ENCODE measurements around the gene ADGB. TPM values are rescaled to one million over a fixed set of nuclear protein-coding genes. Genes with fewer than 3 reads are reported as not detected.

Gene ADGB
- polyA plus RNA-seq, 1 donor (not counting 4 experiments of a cell fraction or from before 2014, with no cell fraction given), result not detected

DNA sequence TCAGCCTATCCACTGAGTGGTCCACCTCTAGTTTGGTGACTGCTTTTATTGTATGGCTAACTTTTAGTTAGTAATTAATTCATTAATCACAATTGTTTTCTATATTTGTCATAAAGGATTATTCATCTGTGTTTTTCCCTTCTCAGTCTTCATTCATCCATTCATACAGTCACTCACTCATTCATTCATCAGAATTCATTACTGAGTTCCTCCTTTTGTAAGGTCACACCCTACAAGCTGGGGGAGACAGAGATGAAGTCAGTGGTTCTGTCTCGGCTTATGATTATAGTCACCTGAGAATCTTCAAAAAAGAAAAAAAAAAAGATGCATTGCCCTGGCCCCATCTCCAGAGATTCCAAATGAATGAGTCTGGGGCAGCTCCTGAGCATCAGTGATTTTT is 257.1 kb downstream of the ADGB start:
- Histone ChIP-seq H3K27ac (ENCODE audit: control insufficient read depth, insufficient read depth, low read length) (no peak overlapping the region), H3K9ac (ENCODE audit: control insufficient read depth, extremely low read depth, insufficient read depth, low read length) (no peak overlapping the region), H3K9me3 (ENCODE audit: control insufficient read depth, low read depth, low read length) (peaks cover 3% of the 10 kb centered on the region), H3K4me2 (ENCODE audit: control insufficient read depth, extremely low read depth, insufficient read depth, low read depth, low read length) (no peak overlapping the region), H3K4me3 (ENCODE audit: control insufficient read depth in 2 of 3, extremely low read depth in 1 of 3, insufficient read depth in 2 of 3, low read depth in 1 of 3, low read length in 3 of 3) (no peak overlapping the region), H2AFZ (ENCODE audit: control insufficient read depth, low read length) (no peak overlapping the region), H3K27me3 (ENCODE audit: control insufficient read depth, extremely low read depth, insufficient read depth, low read length) (no peaks in the 10 kb centered on the region), H3K36me3 (ENCODE audit: control insufficient read depth in 2 of 2, extremely low read depth in 1 of 2, insufficient read depth in 2 of 2, low read length in 2 of 2) (no peaks in the 10 kb centered on the region), H3K9me1 (ENCODE audit: control insufficient read depth, extremely low read depth, insufficient read depth, low read length) (no peaks in the 10 kb centered on the region), H3K79me2 (ENCODE audit: control insufficient read depth, insufficient read depth, low read length) (no peaks in the 10 kb centered on the region), H3K4me1 (ENCODE audit: control insufficient read depth, extremely low read depth, insufficient read depth, low read length) (peaks cover 9% of the 10 kb centered on the region), H4K20me1 (ENCODE audit: control insufficient read depth, extremely low read depth, insufficient read depth, low read length) (no peaks in the 10 kb centered on the region)
- dilution Hi-C loops (cut with MboI; ENCODE audit: extremely low pct_ligation_motif_present, low sequenced_read_pairs), result no loop called here
- DNase-seq (ENCODE audit: low read depth, low spot score), result no peak
- FAIRE-seq, result no peak
- TF ChIP-seq EZH2 (IDR thresholded peaks at IDR 0.05; ENCODE audit: low read length), result no peak

- H3K9me3 ChIP-seq (ENCODE audit: control insufficient read depth, low read depth, low read length), result peaks cover 3% of the 10 kb centered on the region
- H3K27ac ChIP-seq (ENCODE audit: control insufficient read depth, insufficient read depth, low read length), result no peak overlapping the region
- TF ChIP-seq, protein P1, sequence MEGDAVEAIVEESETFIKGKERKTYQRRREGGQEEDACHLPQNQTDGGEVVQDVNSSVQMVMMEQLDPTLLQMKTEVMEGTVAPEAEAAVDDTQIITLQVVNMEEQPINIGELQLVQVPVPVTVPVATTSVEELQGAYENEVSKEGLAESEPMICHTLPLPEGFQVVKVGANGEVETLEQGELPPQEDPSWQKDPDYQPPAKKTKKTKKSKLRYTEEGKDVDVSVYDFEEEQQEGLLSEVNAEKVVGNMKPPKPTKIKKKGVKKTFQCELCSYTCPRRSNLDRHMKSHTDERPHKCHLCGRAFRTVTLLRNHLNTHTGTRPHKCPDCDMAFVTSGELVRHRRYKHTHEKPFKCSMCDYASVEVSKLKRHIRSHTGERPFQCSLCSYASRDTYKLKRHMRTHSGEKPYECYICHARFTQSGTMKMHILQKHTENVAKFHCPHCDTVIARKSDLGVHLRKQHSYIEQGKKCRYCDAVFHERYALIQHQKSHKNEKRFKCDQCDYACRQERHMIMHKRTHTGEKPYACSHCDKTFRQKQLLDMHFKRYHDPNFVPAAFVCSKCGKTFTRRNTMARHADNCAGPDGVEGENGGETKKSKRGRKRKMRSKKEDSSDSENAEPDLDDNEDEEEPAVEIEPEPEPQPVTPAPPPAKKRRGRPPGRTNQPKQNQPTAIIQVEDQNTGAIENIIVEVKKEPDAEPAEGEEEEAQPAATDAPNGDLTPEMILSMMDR (optimal IDR thresholded peaks at IDR 0.05 in 1 of 3, IDR thresholded peaks at IDR 0.05 in 1 of 3, conservative IDR thresholded peaks at IDR 0.05 in 1 of 3; ENCODE audit: extremely low read depth in 1 of 3, insufficient read depth in 2 of 3, low read length in 3 of 3), result no peak
- no peak for TF ChIP-seq EZH2 (IDR thresholded peaks at IDR 0.05; ENCODE audit: low read length)
- no peak overlapping the region for H3K4me3 ChIP-seq (ENCODE audit: control insufficient read depth in 2 of 3, extremely low read depth in 1 of 3, insufficient read depth in 2 of 3, low read depth in 1 of 3, low read length in 3 of 3)
- dilution Hi-C loops (cut with MboI; ENCODE audit: extremely low pct_ligation_motif_present, low sequenced_read_pairs), result no loop called here
- H3K4me2 ChIP-seq (ENCODE audit: control insufficient read depth, extremely low read depth, insufficient read depth, low read depth, low read length), result no peak overlapping the region
- no peaks in the 10 kb centered on the region for H3K27me3 ChIP-seq (ENCODE audit: control insufficient read depth, extremely low read depth, insufficient read depth, low read length)
- no peak for DNase-seq (ENCODE audit: low read depth, low spot score)
- H3K9ac ChIP-seq (ENCODE audit: control insufficient read depth, extremely low read depth, insufficient read depth, low read length), result no peak overlapping the region
- H3K9me1 ChIP-seq (ENCODE audit: control insufficient read depth, extremely low read depth, insufficient read depth, low read length), result no peaks in the 10 kb centered on the region
- peaks cover 9% of the 10 kb centered on the region for H3K4me1 ChIP-seq (ENCODE audit: control insufficient read depth, extremely low read depth, insufficient read depth, low read length)
- no peaks in the 10 kb centered on the region for H4K20me1 ChIP-seq (ENCODE audit: control insufficient read depth, extremely low read depth, insufficient read depth, low read length)
- H3K79me2 ChIP-seq (ENCODE audit: control insufficient read depth, insufficient read depth, low read length), result no peaks in the 10 kb centered on the region
- no peaks in the 10 kb centered on the region for H3K36me3 ChIP-seq (ENCODE audit: control insufficient read depth in 2 of 2, extremely low read depth in 1 of 2, insufficient read depth in 2 of 2, low read length in 2 of 2)
- H2AFZ ChIP-seq (ENCODE audit: control insufficient read depth, low read length), result no peak overlapping the region
- FAIRE-seq, result no peak
Measured at GRCh38 chr6:146856296-146856695, 257.5 kb downstream of the ADGB start.

Data from keratinocyte (primary cell).